ENCODE data around the gene NDST3.
"Not testable (repeated sequence)": the region's sequence is repeated elsewhere in the genome, so short reads cannot be mapped to it uniquely, and the experiment has no call there.

Gene NDST3

GRCh38 chr4:118284169-118284568 lies 249.9 kb downstream of the NDST3 start:
- in situ Hi-C loops (cut with HindIII; ENCODE audit: low pct_unique_long_range_greater_than_20kb, low sequenced_read_pairs), result no loop called here
- TF ChIP-seq JUND (IDR thresholded peaks at IDR 0.05; ENCODE audit: low read depth), result no peak
- DNase-seq (ENCODE audit: low read depth in 1 of 2, low spot score in 1 of 2), result no peak

GRCh38 chr4:118285931-118286330 lies 251.6 kb downstream of the NDST3 start:
- no peak for TF ChIP-seq JUND (IDR thresholded peaks at IDR 0.05; ENCODE audit: low read depth)
- in situ Hi-C loops (cut with HindIII; ENCODE audit: low pct_unique_long_range_greater_than_20kb, low sequenced_read_pairs), result no loop called here
- DNase-seq (ENCODE audit: low read depth in 1 of 2, low spot score in 1 of 2), result no peak

- no peak for TF ChIP-seq JUND (IDR thresholded peaks at IDR 0.05; ENCODE audit: low read depth)
- DNase-seq (ENCODE audit: low read depth in 1 of 2, low spot score in 1 of 2), result no peak
- in situ Hi-C loops (cut with HindIII; ENCODE audit: low pct_unique_long_range_greater_than_20kb, low sequenced_read_pairs), result no loop called here
These were observed 252.4 kb downstream of the NDST3 start for GRCh38 chr4:118286685-118287084.

- no peak for TF ChIP-seq JUND (IDR thresholded peaks at IDR 0.05; ENCODE audit: low read depth)
- in situ Hi-C loops (cut with HindIII; ENCODE audit: low pct_unique_long_range_greater_than_20kb, low sequenced_read_pairs), result no loop called here
- no peak for DNase-seq (ENCODE audit: low read depth in 1 of 2, low spot score in 1 of 2)
These were observed 253.6 kb downstream of the NDST3 start for GRCh38 chr4:118287711-118288451.

- TF ChIP-seq JUND (IDR thresholded peaks at IDR 0.05; ENCODE audit: low read depth), result no peak
- DNase-seq (ENCODE audit: low read depth in 1 of 2, low spot score in 1 of 2), result no peak
- in situ Hi-C loops (cut with HindIII; ENCODE audit: low pct_unique_long_range_greater_than_20kb, low sequenced_read_pairs), result no loop called here
These were observed 255.5 kb downstream of the NDST3 start for GRCh38 chr4:118289794-118290193.

GRCh38 chr4:118290951-118291350 lies 256.7 kb downstream of the NDST3 start:
- no peak for TF ChIP-seq JUND (IDR thresholded peaks at IDR 0.05; ENCODE audit: low read depth)
- DNase-seq (ENCODE audit: low read depth in 1 of 2, low spot score in 1 of 2), result no peak
- in situ Hi-C loops (cut with HindIII; ENCODE audit: low pct_unique_long_range_greater_than_20kb, low sequenced_read_pairs), result no loop called here

- TF ChIP-seq JUND (IDR thresholded peaks at IDR 0.05; ENCODE audit: low read depth), result no peak
- DNase-seq (ENCODE audit: low read depth in 1 of 2, low spot score in 1 of 2), result no peak
- in situ Hi-C loops (cut with HindIII; ENCODE audit: low pct_unique_long_range_greater_than_20kb, low sequenced_read_pairs), result no loop called here
These were observed 262.4 kb downstream of the NDST3 start for GRCh38 chr4:118296729-118297128.

- in situ Hi-C loops (cut with HindIII; ENCODE audit: low pct_unique_long_range_greater_than_20kb, low sequenced_read_pairs); DNase-seq (ENCODE audit: low read depth in 1 of 2, low spot score in 1 of 2): not testable (repeated sequence)
These were observed 265.3 kb downstream of the NDST3 start for GRCh38 chr4:118299619-118300018.

- TF ChIP-seq JUND (IDR thresholded peaks at IDR 0.05; ENCODE audit: low read depth), result no peak
- in situ Hi-C loops (cut with HindIII; ENCODE audit: low pct_unique_long_range_greater_than_20kb, low sequenced_read_pairs), result no loop called here
- DNase-seq (ENCODE audit: low read depth in 1 of 2, low spot score in 1 of 2), result no peak
These were observed 273.4 kb downstream of the NDST3 start for GRCh38 chr4:118307643-118308042.

All from T47D (cell line).